ENCODE data around the gene HSPB7.
A peak's percentile ranks its signal among the peaks of the same experiment; 100 is the strongest.

The HSPB7 gene

GRCh38 chr1:16017461-16018303 is at the start of gene HSPB7:
HSPB7 (minus strand) TSS chr1:16018043; CDS start chr1:16017963, 80 bp downstream.
- Histone ChIP-seq H3K4me1 (ENCODE audit: low read length) (peaks cover 12% of the 10 kb centered on the region), H3K27ac (ENCODE audit: low read length) (no peak within 1 kb of the TSS), H4K20me1 (ENCODE audit: insufficient read depth, low read length) (no peaks in the 10 kb centered on the region), H3K4me3 (ENCODE audit: low read length) (no peak within 1 kb of the TSS), H3K79me2 (ENCODE audit: low read length) (no peaks in the 10 kb centered on the region), H2AFZ (ENCODE audit: low read depth, low read length) (no peak within 1 kb of the TSS), H3K4me2 (ENCODE audit: low read length) (peak within 1 kb of the TSS; percentile 30), H3K27me3 (ENCODE audit: low read depth, low read length) (no peaks in the 10 kb centered on the region; the same call in 1 of the 2 replicates), H3K36me3 (replicated peaks; ENCODE audit: low read depth, low read length) (no peaks in the 10 kb centered on the region), H3K9ac (ENCODE audit: low read length) (no peak within 1 kb of the TSS), H3K9me3 (ENCODE audit: insufficient read depth, low read length) (no peaks in the 10 kb centered on the region)
- no peak for TF ChIP-seq EZH2phosphoT487 (IDR thresholded peaks at IDR 0.05; ENCODE audit: low read depth)

- Histone ChIP-seq H3K27me3 (ENCODE audit: low read depth, low read length) (peaks cover 21% of the 10 kb centered on the region; the same call in 1 of the 2 replicates), H3K27ac (ENCODE audit: low read length) (no peak overlapping the region), H3K9me3 (ENCODE audit: insufficient read depth, low read length) (no peaks in the 10 kb centered on the region), H2AFZ (ENCODE audit: low read depth, low read length) (no peak overlapping the region), H3K4me2 (ENCODE audit: low read length) (no peak overlapping the region), H3K9ac (ENCODE audit: low read length) (no peak overlapping the region), H3K4me1 (ENCODE audit: low read length) (no peaks in the 10 kb centered on the region), H3K4me3 (ENCODE audit: low read length) (no peak overlapping the region), H3K36me3 (replicated peaks; ENCODE audit: low read depth, low read length) (no peaks in the 10 kb centered on the region), H4K20me1 (ENCODE audit: insufficient read depth, low read length) (no peaks in the 10 kb centered on the region), H3K79me2 (ENCODE audit: low read length) (no peaks in the 10 kb centered on the region)
- TF ChIP-seq CTCF (IDR thresholded peaks at IDR 0.05; ENCODE audit: low read depth, low read length) (no peak), EZH2phosphoT487 (IDR thresholded peaks at IDR 0.05; ENCODE audit: low read depth) (no peak)
Observed at GRCh38 chr1:16067127-16067768, 49.4 kb upstream of the HSPB7 start.

GRCh38 chr1:16066245-16066644 is 48.4 kb upstream of the HSPB7 start:
- H3K79me2 ChIP-seq (ENCODE audit: low read length), result no peaks in the 10 kb centered on the region
- TF ChIP-seq CTCF (IDR thresholded peaks at IDR 0.05; ENCODE audit: low read depth, low read length) (no peak), EZH2phosphoT487 (IDR thresholded peaks at IDR 0.05; ENCODE audit: low read depth) (no peak)
- no peak overlapping the region for H3K9ac ChIP-seq (ENCODE audit: low read length)
- H3K27me3 ChIP-seq (ENCODE audit: low read depth, low read length), result peaks cover 21% of the 10 kb centered on the region; the same call in 1 of the 2 replicates
- H3K27ac ChIP-seq (ENCODE audit: low read length), result no peak overlapping the region
- no peaks in the 10 kb centered on the region for H3K4me1 ChIP-seq (ENCODE audit: low read length)
- H3K4me2 ChIP-seq (ENCODE audit: low read length), result no peak overlapping the region
- H3K4me3 ChIP-seq (ENCODE audit: low read length), result no peak overlapping the region
- no peak overlapping the region for H2AFZ ChIP-seq (ENCODE audit: low read depth, low read length)
- no peaks in the 10 kb centered on the region for H3K9me3 ChIP-seq (ENCODE audit: insufficient read depth, low read length)
- no peaks in the 10 kb centered on the region for H3K36me3 ChIP-seq (replicated peaks; ENCODE audit: low read depth, low read length)
- H4K20me1 ChIP-seq (ENCODE audit: insufficient read depth, low read length), result no peaks in the 10 kb centered on the region

- peaks cover 21% of the 10 kb centered on the region; the same call in 1 of the 2 replicates for H3K27me3 ChIP-seq (ENCODE audit: low read depth, low read length)
- H3K4me2 ChIP-seq (ENCODE audit: low read length), result no peak overlapping the region
- no peak overlapping the region for H3K9ac ChIP-seq (ENCODE audit: low read length)
- H3K4me1 ChIP-seq (ENCODE audit: low read length), result no peaks in the 10 kb centered on the region
- H2AFZ ChIP-seq (ENCODE audit: low read depth, low read length), result no peak overlapping the region
- no peak overlapping the region for H3K4me3 ChIP-seq (ENCODE audit: low read length)
- no peaks in the 10 kb centered on the region for H3K79me2 ChIP-seq (ENCODE audit: low read length)
- TF ChIP-seq EZH2phosphoT487 (IDR thresholded peaks at IDR 0.05; ENCODE audit: low read depth) (no peak), CTCF (IDR thresholded peaks at IDR 0.05; ENCODE audit: low read depth, low read length) (no peak)
- H4K20me1 ChIP-seq (ENCODE audit: insufficient read depth, low read length), result no peaks in the 10 kb centered on the region
- H3K27ac ChIP-seq (ENCODE audit: low read length), result no peak overlapping the region
- no peaks in the 10 kb centered on the region for H3K36me3 ChIP-seq (replicated peaks; ENCODE audit: low read depth, low read length)
- H3K9me3 ChIP-seq (ENCODE audit: insufficient read depth, low read length), result no peaks in the 10 kb centered on the region
Observed at GRCh38 chr1:16065269-16065576, 47.4 kb upstream of the HSPB7 start.

Measured in OCI-LY3 (cell line).